GM23248 (cell line): ENCODE results near the gene UQCRHL. TPM values are rescaled to one million over a fixed set of nuclear protein-coding genes. Genes with fewer than 3 reads are reported as not detected.
A peak's percentile ranks its signal among the peaks of the same experiment; 100 is the strongest.

ENCODE experiments used
- DNase-seq: peaks from one replicate; pipeline ENCODE4 v3.0.0-alpha.2; 2015
- H2AFZ ChIP-seq: fragments of 200-600 bp; sonication (generic); 2 replicates; pipeline ENCODE4 v1.6.1; 2016; ENCODE audit warnings: antibody characterized with exemption
- H3F3A ChIP-seq: fragments of 200-600 bp; sonication (generic); 2 replicates; pipeline ENCODE4 v1.6.1; 2016; ENCODE audit warnings: mild to moderate bottlenecking, antibody characterized with exemption, mixed run types; ENCODE audit not compliant: insufficient read depth
- H3K27ac ChIP-seq: fragments of 200-600 bp; sonication (generic); 2 replicates; pipeline ENCODE4 v1.5.1; 2016; ENCODE audit warnings: mild to moderate bottlenecking
- H3K27me3 ChIP-seq: fragments of 200-600 bp; sonication (generic); replicated peaks from 2 replicates; pipeline ENCODE4 v1.6.1; 2016; ENCODE audit warnings: mild to moderate bottlenecking; ENCODE audit not compliant: insufficient read depth
- H3K36me3 ChIP-seq: fragments of 200-600 bp; sonication (generic); 2 replicates; pipeline ENCODE4 v1.6.1; 2016; ENCODE audit warnings: low read depth, mild to moderate bottlenecking
- H3K4me1 ChIP-seq: fragments of 200-600 bp; sonication (generic); 2 replicates; pipeline ENCODE4 v1.6.1; 2016; ENCODE audit warnings: mild to moderate bottlenecking; ENCODE audit not compliant: insufficient read depth
- H3K4me2 ChIP-seq: fragments of 200-600 bp; sonication (generic); one replicate; pipeline ENCODE4 v1.6.1; 2016; ENCODE audit warnings: mild to moderate bottlenecking; ENCODE audit not compliant: unreplicated experiment
- H3K4me3 ChIP-seq: fragments of 200-600 bp; sonication (generic); 2 replicates; pipeline ENCODE4 v1.5.1; 2016; ENCODE audit warnings: mild to moderate bottlenecking
- H3K79me2 ChIP-seq: fragments of 200-600 bp; sonication (generic); 2 replicates; pipeline ENCODE4 v1.6.1; 2016; ENCODE audit warnings: mild to moderate bottlenecking; ENCODE audit not compliant: insufficient read depth
- H3K9ac ChIP-seq: fragments of 200-600 bp; sonication (generic); 2 replicates; pipeline ENCODE4 v1.6.1; 2016; ENCODE audit warnings: mild to moderate bottlenecking
- H3K9me2 ChIP-seq: fragments of 200-600 bp; sonication (generic); 2 replicates; pipeline ENCODE4 v1.6.1; 2016; ENCODE audit warnings: mixed run types, mild to moderate bottlenecking, moderate library complexity; ENCODE audit not compliant: insufficient read depth
- H3K9me3 ChIP-seq: fragments of 200-600 bp; sonication (generic); one replicate; pipeline ENCODE4 v1.6.1; 2017; ENCODE audit warnings: low read depth
- H4K20me1 ChIP-seq: fragments of 200-600 bp; sonication (generic); 2 replicates; pipeline ENCODE4 v1.6.0; 2016; ENCODE audit not compliant: insufficient read depth
- EZH2 ChIP-seq: fragments of 200-600 bp; sonication (generic); IDR thresholded peaks from 2 replicates; pipeline ENCODE4 v1.6.1; 2018; ENCODE audit warnings: antibody characterized with exemption, mild to moderate bottlenecking; ENCODE audit not compliant: insufficient read depth, poor library complexity, severe bottlenecking
- EZH2phosphoT487 ChIP-seq: fragments of 200-600 bp; sonication (generic); IDR thresholded peaks from 2 replicates; pipeline ENCODE4 v1.6.1; 2018; ENCODE audit warnings: antibody characterized with exemption, moderate library complexity, mild to moderate bottlenecking, low read depth; ENCODE audit not compliant: insufficient read depth
- WGBS, 2 experiments: methylation state at CpG; one replicate each; pipeline ENCODE4 v1.1.6; 2015 to 2017; ENCODE audit warnings: low lambda C conversion rate in 2 of 2, low coverage in 1 of 2; ENCODE audit errors: missing lambda C conversion rate in 2 of 2; 5-methylcytosine and 5-hydroxymethylcytosine counted together
- in situ Hi-C: fragments of 300-500 bp; cut with MboI; formaldehyde crosslinking; loops from 2 replicates; pipeline ENCODE4 v1.15.0; 2020
- polyA plus RNA-seq: library from polyadenylated mRNA; unstranded; fragments of >200 nt; fragmentation: Nextera tagmentation; extraction: Ambion mirVana; gene quantifications from 2 replicates; pipeline ENCODE4 v1.2.1, GENCODE V29; 2016
- total RNA-seq: library from RNA; depleted of rRNA; stranded (reverse); fragments of >200 nt; shearing (Covaris generic); gene quantifications from 2 replicates; pipeline ENCODE4 v1.2.3, GENCODE V29; 2014

Gene UQCRHL
- total and polyA plus RNA-seq, 2 experiments from 2014 or later: 0.32 to 0.60 TPM

- Histone ChIP-seq H3K9me3 (no peaks in the 10 kb centered on the region), H3K36me3 (peaks cover 3% of the 10 kb centered on the region; the same call in 1 of the 2 replicates), H3K27ac (peak overlapping the region; percentile 85), H2AFZ (no peak overlapping the region), H4K20me1 (no peaks in the 10 kb centered on the region), H3K79me2 (no peaks in the 10 kb centered on the region), H3K27me3 (no peaks in the 10 kb centered on the region), H3K9ac (peak overlapping the region; percentile 44; the same call in 1 of the 2 replicates), H3F3A (peaks cover 26% of the 10 kb centered on the region), H3K4me3 (no peak overlapping the region), H3K9me2 (no peaks in the 10 kb centered on the region), H3K4me1 (peaks cover 31% of the 10 kb centered on the region), H3K4me2 (peak overlapping the region; percentile 34)
- no peak for DNase-seq
- TF ChIP-seq EZH2phosphoT487: no peak
- no peak for TF ChIP-seq EZH2
- in situ Hi-C loops: no loop called here
- 90 to 97% methylated on average over 8 of the region's 8 CpGs for WGBS, 2 experiments
Measured at GRCh38 chr1:15785683-15786082, 21.8 kb downstream of the UQCRHL start.

- Histone ChIP-seq H3K4me2 (no peak overlapping the region), H3K27ac (no peak overlapping the region), H3K9ac (no peak overlapping the region), H3K9me3 (no peaks in the 10 kb centered on the region), H3K79me2 (no peaks in the 10 kb centered on the region), H4K20me1 (no peaks in the 10 kb centered on the region), H2AFZ (no peak overlapping the region), H3K4me1 (no peaks in the 10 kb centered on the region), H3K27me3 (no peaks in the 10 kb centered on the region), H3K9me2 (no peaks in the 10 kb centered on the region), H3F3A (no peaks in the 10 kb centered on the region), H3K36me3 (peaks cover 29% of the 10 kb centered on the region), H3K4me3 (no peak overlapping the region)
- DNase-seq: no peak
- WGBS, 2 experiments: 98 to 99% methylated on average over 6 to 7 of the region's 7 CpGs
- TF ChIP-seq EZH2 (no peak), EZH2phosphoT487 (no peak)
- in situ Hi-C loops: no loop called here
Measured at GRCh38 chr1:15777909-15778707, 29.3 kb downstream of the UQCRHL start.

- Histone ChIP-seq H3K4me2 (no peak overlapping the region), H3K27ac (no peak overlapping the region), H3K9ac (no peak overlapping the region), H3K9me2 (no peaks in the 10 kb centered on the region), H3K79me2 (no peaks in the 10 kb centered on the region), H2AFZ (no peak overlapping the region), H3K36me3 (peaks cover 31% of the 10 kb centered on the region), H3K4me1 (no peaks in the 10 kb centered on the region), H3K9me3 (no peaks in the 10 kb centered on the region), H4K20me1 (no peaks in the 10 kb centered on the region), H3K4me3 (no peak overlapping the region), H3K27me3 (no peaks in the 10 kb centered on the region), H3F3A (no peaks in the 10 kb centered on the region)
- in situ Hi-C loops: no loop called here
- TF ChIP-seq EZH2 (no peak), EZH2phosphoT487 (no peak)
- DNase-seq: no peak
- WGBS, 2 experiments: 47 to 56% methylated on average over 2 of the region's 2 CpGs
Measured at GRCh38 chr1:15775706-15776105, 31.7 kb downstream of the UQCRHL start.

- no peak for TF ChIP-seq EZH2phosphoT487
- TF ChIP-seq EZH2: no peak
- Histone ChIP-seq H3K79me2 (no peaks in the 10 kb centered on the region), H3K9me3 (no peaks in the 10 kb centered on the region), H3K27me3 (no peaks in the 10 kb centered on the region), H3K27ac (no peak overlapping the region), H3K9ac (no peak overlapping the region), H3F3A (no peaks in the 10 kb centered on the region), H3K4me1 (no peaks in the 10 kb centered on the region), H4K20me1 (no peaks in the 10 kb centered on the region), H3K4me3 (no peak overlapping the region), H3K9me2 (no peaks in the 10 kb centered on the region), H3K36me3 (peaks cover 37% of the 10 kb centered on the region), H3K4me2 (no peak overlapping the region), H2AFZ (no peak overlapping the region)
- whole genome bisulfite sequencing, 2 experiments: 90% methylated on average over 6 of the region's 6 CpGs
- DNase-seq: no peak
- in situ Hi-C loops: no loop called here
Measured at GRCh38 chr1:15771836-15772515, 35.5 kb downstream of the UQCRHL start.
